Fibroblast of pulmonary artery (primary cell): ENCODE results near the gene CEP78.
A peak's percentile ranks its signal among the peaks of the same experiment; 100 is the strongest.

ENCODE experiments used
- DNase-seq: peaks from one replicate; pipeline ENCODE4 v3.0.0-alpha.2; 2010; ENCODE audit warnings: low read depth
- H3K4me3 ChIP-seq: replicated peaks from 2 replicates; pipeline ENCODE4 v1.5.1; 2011; ENCODE audit warnings: low read depth, mild to moderate bottlenecking, control low read depth, low read length, moderate library complexity
- TF ChIP-seq, protein P1 (sequence below): IDR thresholded peaks from 2 replicates; pipeline ENCODE4 v1.5.1; 2011; ENCODE audit warnings: mild to moderate bottlenecking, control low read depth, low read length, inconsistent platforms; ENCODE audit errors: missing control alignments

Gene CEP78

GRCh38 chr9:78321505-78321904 lies 85.6 kb downstream of the CEP78 start:
- DNase-seq: no peak
- TF ChIP-seq, protein P1, sequence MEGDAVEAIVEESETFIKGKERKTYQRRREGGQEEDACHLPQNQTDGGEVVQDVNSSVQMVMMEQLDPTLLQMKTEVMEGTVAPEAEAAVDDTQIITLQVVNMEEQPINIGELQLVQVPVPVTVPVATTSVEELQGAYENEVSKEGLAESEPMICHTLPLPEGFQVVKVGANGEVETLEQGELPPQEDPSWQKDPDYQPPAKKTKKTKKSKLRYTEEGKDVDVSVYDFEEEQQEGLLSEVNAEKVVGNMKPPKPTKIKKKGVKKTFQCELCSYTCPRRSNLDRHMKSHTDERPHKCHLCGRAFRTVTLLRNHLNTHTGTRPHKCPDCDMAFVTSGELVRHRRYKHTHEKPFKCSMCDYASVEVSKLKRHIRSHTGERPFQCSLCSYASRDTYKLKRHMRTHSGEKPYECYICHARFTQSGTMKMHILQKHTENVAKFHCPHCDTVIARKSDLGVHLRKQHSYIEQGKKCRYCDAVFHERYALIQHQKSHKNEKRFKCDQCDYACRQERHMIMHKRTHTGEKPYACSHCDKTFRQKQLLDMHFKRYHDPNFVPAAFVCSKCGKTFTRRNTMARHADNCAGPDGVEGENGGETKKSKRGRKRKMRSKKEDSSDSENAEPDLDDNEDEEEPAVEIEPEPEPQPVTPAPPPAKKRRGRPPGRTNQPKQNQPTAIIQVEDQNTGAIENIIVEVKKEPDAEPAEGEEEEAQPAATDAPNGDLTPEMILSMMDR: no peak
- no peak overlapping the region for H3K4me3 ChIP-seq

DNA sequence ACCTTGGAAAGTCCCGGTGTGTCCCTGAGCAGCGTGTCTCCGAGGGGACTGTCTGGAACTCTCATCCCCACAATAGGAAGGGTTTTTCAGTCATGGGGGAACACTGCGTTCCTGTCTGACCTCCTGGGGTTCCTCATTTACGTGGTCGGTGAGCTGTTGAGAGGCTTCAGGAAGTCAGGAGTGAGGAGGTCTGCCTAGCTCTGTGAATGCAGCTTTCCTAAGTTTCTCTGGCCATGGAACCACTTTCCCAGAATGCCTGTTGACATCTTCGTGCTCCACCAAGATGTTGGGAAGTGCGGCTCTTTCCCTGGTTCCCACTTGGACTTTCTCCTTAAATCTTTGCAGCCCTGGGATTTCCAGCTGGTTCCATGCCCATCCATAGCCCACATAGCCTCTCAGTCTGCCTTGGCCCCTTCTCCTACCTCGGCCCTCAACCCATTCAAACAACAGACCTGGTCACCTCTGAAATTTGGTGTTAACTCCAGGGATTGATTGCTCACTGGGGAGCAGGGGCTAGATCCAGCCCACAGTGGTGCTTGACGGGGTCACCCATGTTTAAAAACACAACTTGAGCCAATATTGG lies 88.3 kb downstream of the CEP78 start:
- TF ChIP-seq, protein P1: no peak
- DNase-seq: no peak
- H3K4me3 ChIP-seq: no peak overlapping the region

GRCh38 chr9:78324682-78325081 lies 88.8 kb downstream of the CEP78 start:
- no peak for DNase-seq
- TF ChIP-seq, protein P1: no peak
- H3K4me3 ChIP-seq: no peak overlapping the region

GRCh38 chr9:78325343-78325742 lies 89.5 kb downstream of the CEP78 start:
- TF ChIP-seq, protein P1: no peak
- no peak overlapping the region for H3K4me3 ChIP-seq
- DNase-seq: peak; percentile 68

DNA sequence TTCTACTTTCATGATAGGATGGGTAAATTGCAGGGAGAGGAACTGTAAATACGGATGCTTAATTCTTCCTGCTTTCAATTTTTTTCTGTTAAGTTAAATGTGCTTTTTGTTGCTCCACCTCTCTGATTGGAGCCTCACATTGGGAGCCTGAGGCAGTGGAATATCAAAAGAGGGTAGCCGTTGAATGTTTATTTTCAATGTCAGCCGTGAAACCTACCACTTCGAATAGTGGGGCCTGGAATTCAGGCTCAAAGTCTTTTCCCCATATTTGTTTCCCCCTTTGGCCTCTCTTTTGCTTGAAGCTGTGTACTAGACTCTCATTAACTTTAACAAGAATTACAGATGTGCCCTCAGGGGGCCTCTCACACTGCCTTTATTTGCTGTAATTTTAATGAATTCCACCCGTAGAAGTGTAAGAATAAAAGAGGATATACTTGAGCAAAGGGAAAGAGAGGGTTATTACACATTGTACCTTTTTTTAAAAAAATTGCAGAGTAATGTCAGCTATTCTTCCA lies 90.0 kb downstream of the CEP78 start:
- DNase-seq: no peak
- TF ChIP-seq, protein P1: no peak
- no peak overlapping the region for H3K4me3 ChIP-seq

DNA sequence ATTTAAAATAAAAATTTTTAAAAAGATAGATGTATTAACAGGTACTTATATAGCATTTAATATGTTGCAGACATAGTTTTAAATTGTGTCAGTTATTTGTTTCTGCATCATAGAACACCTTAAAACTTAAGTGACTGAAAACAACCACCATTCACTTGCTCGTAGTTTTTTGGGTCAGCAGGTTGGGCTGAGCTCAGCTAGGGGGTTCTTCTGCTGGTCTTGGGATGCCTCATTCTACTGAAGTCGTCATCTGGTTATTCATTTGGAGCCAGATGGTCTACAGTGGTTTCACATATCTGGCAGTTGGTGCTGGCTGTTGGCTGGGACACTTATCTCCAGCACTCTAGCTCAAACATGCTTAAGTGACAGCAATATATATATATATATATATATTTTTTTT lies 90.7 kb downstream of the CEP78 start:
- TF ChIP-seq, protein P1: no peak
- no peak overlapping the region for H3K4me3 ChIP-seq
- DNase-seq: no peak
